ENCODE measurements around the gene ARMH4. TPM values are rescaled to one million over a fixed set of nuclear protein-coding genes. Genes with fewer than 3 reads are reported as not detected.

Gene ARMH4
- total and polyA plus RNA-seq, 7 experiments from 2014 or later, result 1.7 TPM; not detected in 6

- no peaks in the 10 kb centered on the region for H3K36me3 Mint-ChIP-seq
- H3K4me3 Mint-ChIP-seq, result no peak overlapping the region
- POLR2A ChIA-PET, result no interaction called here
- no peaks in the 10 kb centered on the region for H3K9me3 ChIP-seq (ENCODE audit: control insufficient read depth in 2 of 3, low read length in 3 of 3)
- peaks cover 0 to 10% (median 0%) of the 10 kb centered on the region in 7 donors for H3K4me1 Mint-ChIP-seq
- no peak overlapping the region for H3K27ac Mint-ChIP-seq
- H3K27me3 ChIP-seq (ENCODE audit: control insufficient read depth in 2 of 2, insufficient read depth in 2 of 2, low read length in 2 of 2), result no peaks in the 10 kb centered on the region
- intact Hi-C loops (cut with micrococcal nuclease), result no loop called here
- H3K36me3 ChIP-seq (ENCODE audit: control insufficient read depth in 2 of 3, insufficient read depth in 3 of 3, low read length in 3 of 3), result no peaks in the 10 kb centered on the region
- peaks cover 0 to 13% (median 5%) of the 10 kb centered on the region in 5 donors for H3K27me3 Mint-ChIP-seq
- H3K4me1 ChIP-seq (ENCODE audit: control insufficient read depth in 2 of 2, insufficient read depth in 2 of 2, low read length in 2 of 2), result no peaks in the 10 kb centered on the region
- no peak overlapping the region for H3K4me3 ChIP-seq (ENCODE audit: low read length)
- no peak overlapping the region for H3K27ac ChIP-seq (ENCODE audit: low read depth, low read length)
- DNase-seq, result no peak
- CTCF ChIA-PET, result interaction anchor here (0.6 kb wide), 1 partner anchor 112 kb away, joined by 3 read pairs; no protein-coding TSS in a partner anchor
- H3K9me3 Mint-ChIP-seq, result no peaks in the 10 kb centered on the region
- no peak for ATAC-seq
These were observed 13.8 kb downstream of the ARMH4 start for GRCh38 chr14:58138031-58138713.

DNA sequence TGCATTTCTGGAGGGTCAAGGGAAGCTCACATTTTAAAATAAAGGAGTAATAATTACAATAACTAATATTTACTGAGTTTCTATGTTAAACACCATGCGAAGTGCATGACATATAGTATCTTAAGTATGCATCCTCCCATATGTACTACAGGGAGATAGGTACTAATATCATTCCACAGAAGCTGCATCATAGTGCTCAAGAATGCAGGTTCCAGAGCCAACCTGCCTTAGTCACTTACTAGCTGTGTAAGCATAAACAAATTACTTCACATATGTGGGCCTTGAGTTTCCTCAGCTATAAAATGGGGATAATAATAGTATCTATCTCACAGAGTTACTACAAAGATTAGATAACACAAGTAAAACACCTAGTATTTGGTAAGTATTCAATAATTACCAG lies 18.3 kb downstream of the ARMH4 start:
- CTCF ChIA-PET, result interaction anchor here (0.7 kb wide), 1 partner anchor 929 kb away, joined by 4 read pairs; no protein-coding TSS in a partner anchor
- H3K27ac Mint-ChIP-seq, result no peak overlapping the region
- no peak overlapping the region for H3K4me3 ChIP-seq (ENCODE audit: low read length)
- H3K36me3 Mint-ChIP-seq, result no peaks in the 10 kb centered on the region
- no peaks in the 10 kb centered on the region for H3K4me1 ChIP-seq (ENCODE audit: control insufficient read depth in 2 of 2, insufficient read depth in 2 of 2, low read length in 2 of 2)
- no peak overlapping the region for H3K27ac ChIP-seq (ENCODE audit: low read depth, low read length)
- intact Hi-C loops (cut with micrococcal nuclease), result no loop called here
- H3K27me3 ChIP-seq (ENCODE audit: control insufficient read depth in 2 of 2, insufficient read depth in 2 of 2, low read length in 2 of 2), result no peaks in the 10 kb centered on the region
- H3K4me1 Mint-ChIP-seq, result peaks cover 0 to 6% (median 0%) of the 10 kb centered on the region in 7 donors
- H3K36me3 ChIP-seq (ENCODE audit: control insufficient read depth in 2 of 3, insufficient read depth in 3 of 3, low read length in 3 of 3), result no peaks in the 10 kb centered on the region
- no peaks in the 10 kb centered on the region for H3K9me3 ChIP-seq (ENCODE audit: control insufficient read depth in 2 of 3, low read length in 3 of 3)
- POLR2A ChIA-PET, result interaction anchor here (0.6 to 0.7 kb wide), 2 partner anchors 357 to 657 kb away, joined by 3 read pairs; no protein-coding TSS in a partner anchor
- no peaks in the 10 kb centered on the region for H3K9me3 Mint-ChIP-seq
- peaks cover 0 to 16% (median 5%) of the 10 kb centered on the region in 5 donors for H3K27me3 Mint-ChIP-seq
- DNase-seq (no peak), ATAC-seq (no peak)
- no peak overlapping the region for H3K4me3 Mint-ChIP-seq

- Histone ChIP-seq H3K27me3 (ENCODE audit: control insufficient read depth in 2 of 2, insufficient read depth in 2 of 2, low read length in 2 of 2) (no peaks in the 10 kb centered on the region), H3K27ac (ENCODE audit: low read depth, low read length) (no peak overlapping the region), H3K9me3 (ENCODE audit: control insufficient read depth in 2 of 3, low read length in 3 of 3) (no peaks in the 10 kb centered on the region), H3K4me1 (ENCODE audit: control insufficient read depth in 2 of 2, insufficient read depth in 2 of 2, low read length in 2 of 2) (no peaks in the 10 kb centered on the region), H3K4me3 (ENCODE audit: low read length) (no peak overlapping the region), H3K36me3 (ENCODE audit: control insufficient read depth in 2 of 3, insufficient read depth in 3 of 3, low read length in 3 of 3) (no peaks in the 10 kb centered on the region)
- intact Hi-C loops (cut with micrococcal nuclease), result no loop called here
- ChIA-PET POLR2A (interaction anchor here (0.6 kb wide), 1 partner anchor 997 kb away, joined by 4 read pairs; no protein-coding TSS in a partner anchor), CTCF (interaction anchor here (0.7 to 1.1 kb wide), 2 partner anchors 24 to 37 kb away, joined by 3 read pairs; no protein-coding TSS in a partner anchor)
- H3K4me1 Mint-ChIP-seq, result peaks cover 0 to 1% (median 0%) of the 10 kb centered on the region in 7 donors
- no peak overlapping the region for H3K4me3 Mint-ChIP-seq
- peaks cover 0 to under 1% (median 0%) of the 10 kb centered on the region in 5 donors for H3K36me3 Mint-ChIP-seq
- H3K9me3 Mint-ChIP-seq, result peaks cover 0 to 9% (median 1%) of the 10 kb centered on the region in 11 donors
- ATAC-seq (no peak), DNase-seq (no peak)
- H3K27ac Mint-ChIP-seq, result no peak overlapping the region
- H3K27me3 Mint-ChIP-seq, result peaks cover 0 to 12% (median 0%) of the 10 kb centered on the region in 5 donors
These were observed 20.6 kb downstream of the ARMH4 start for GRCh38 chr14:58131386-58131785.

- no peak for ATAC-seq
- H3K36me3 Mint-ChIP-seq, result peaks cover 0 to 9% (median 6%) of the 10 kb centered on the region in 5 donors
- ChIA-PET CTCF (interaction anchor here (0.6 kb wide), 1 partner anchor 270 kb away, joined by 6 read pairs; no protein-coding TSS in a partner anchor), POLR2A (no interaction called here)
- peaks cover 0 to 8% (median 5%) of the 10 kb centered on the region in 5 donors for H3K27me3 Mint-ChIP-seq
- H3K4me1 Mint-ChIP-seq, result peaks cover 0 to 1% (median 0%) of the 10 kb centered on the region in 7 donors
- H3K4me3 ChIP-seq (ENCODE audit: low read length), result no peak overlapping the region
- H3K27me3 ChIP-seq (ENCODE audit: control insufficient read depth in 2 of 2, insufficient read depth in 2 of 2, low read length in 2 of 2), result no peaks in the 10 kb centered on the region
- no peak for DNase-seq
- no peak overlapping the region for H3K27ac Mint-ChIP-seq
- no peaks in the 10 kb centered on the region for H3K36me3 ChIP-seq (ENCODE audit: control insufficient read depth in 2 of 3, insufficient read depth in 3 of 3, low read length in 3 of 3)
- H3K4me1 ChIP-seq (ENCODE audit: control insufficient read depth in 2 of 2, insufficient read depth in 2 of 2, low read length in 2 of 2), result no peaks in the 10 kb centered on the region
- peaks cover 0 to 5% (median 0%) of the 10 kb centered on the region in 3 experiments for H3K9me3 ChIP-seq (ENCODE audit: control insufficient read depth in 2 of 3, low read length in 3 of 3)
- peaks cover 3 to 21% (median 11%) of the 10 kb centered on the region in 11 donors for H3K9me3 Mint-ChIP-seq
- H3K4me3 Mint-ChIP-seq, result no peak overlapping the region
- no peak overlapping the region for H3K27ac ChIP-seq (ENCODE audit: low read depth, low read length)
- intact Hi-C loops (cut with micrococcal nuclease), result no loop called here
These were observed 21.8 kb downstream of the ARMH4 start for GRCh38 chr14:58130116-58130782.

GRCh38 chr14:58129208-58129607 lies 22.8 kb downstream of the ARMH4 start:
- ChIA-PET POLR2A (no interaction called here), CTCF (no interaction called here)
- Mint-ChIP-seq H3K9me3 (peaks cover 3 to 30% (median 11%) of the 10 kb centered on the region in 11 donors), H3K27me3 (peaks cover 0 to 8% (median 4%) of the 10 kb centered on the region in 5 donors), H3K4me3 (no peak overlapping the region), H3K4me1 (peaks cover 0 to 1% (median 0%) of the 10 kb centered on the region in 7 donors), H3K27ac (no peak overlapping the region), H3K36me3 (peaks cover 0 to 10% (median 6%) of the 10 kb centered on the region in 5 donors)
- Histone ChIP-seq H3K4me1 (ENCODE audit: control insufficient read depth in 2 of 2, insufficient read depth in 2 of 2, low read length in 2 of 2) (no peaks in the 10 kb centered on the region), H3K9me3 (ENCODE audit: control insufficient read depth in 2 of 3, low read length in 3 of 3) (peaks cover 0 to 8% (median 0%) of the 10 kb centered on the region in 3 experiments), H3K4me3 (ENCODE audit: low read length) (no peak overlapping the region), H3K36me3 (ENCODE audit: control insufficient read depth in 2 of 3, insufficient read depth in 3 of 3, low read length in 3 of 3) (no peaks in the 10 kb centered on the region), H3K27me3 (ENCODE audit: control insufficient read depth in 2 of 2, insufficient read depth in 2 of 2, low read length in 2 of 2) (no peaks in the 10 kb centered on the region), H3K27ac (ENCODE audit: low read depth, low read length) (no peak overlapping the region)
- DNase-seq, result no peak
- intact Hi-C loops (cut with micrococcal nuclease), result no loop called here
- no peak for ATAC-seq

- Histone ChIP-seq H3K4me1 (ENCODE audit: control insufficient read depth in 2 of 2, insufficient read depth in 2 of 2, low read length in 2 of 2) (no peaks in the 10 kb centered on the region), H3K4me3 (ENCODE audit: low read length) (no peak overlapping the region), H3K27ac (ENCODE audit: low read depth, low read length) (no peak overlapping the region), H3K36me3 (ENCODE audit: control insufficient read depth in 2 of 3, insufficient read depth in 3 of 3, low read length in 3 of 3) (no peaks in the 10 kb centered on the region), H3K27me3 (ENCODE audit: control insufficient read depth in 2 of 2, insufficient read depth in 2 of 2, low read length in 2 of 2) (no peaks in the 10 kb centered on the region), H3K9me3 (ENCODE audit: control insufficient read depth in 2 of 3, low read length in 3 of 3) (peaks cover 0 to 8% (median 0%) of the 10 kb centered on the region in 3 experiments)
- ChIA-PET POLR2A (no interaction called here), CTCF (no interaction called here)
- peaks cover 0 to 13% (median 6%) of the 10 kb centered on the region in 5 donors for H3K36me3 Mint-ChIP-seq
- no peak overlapping the region for H3K27ac Mint-ChIP-seq
- DNase-seq (no peak), ATAC-seq (no peak)
- peaks cover 3 to 32% (median 11%) of the 10 kb centered on the region in 11 donors for H3K9me3 Mint-ChIP-seq
- peaks cover 0 to 8% (median 4%) of the 10 kb centered on the region in 5 donors for H3K27me3 Mint-ChIP-seq
- H3K4me1 Mint-ChIP-seq, result peaks cover 0 to 1% (median 0%) of the 10 kb centered on the region in 7 donors
- no peak overlapping the region for H3K4me3 Mint-ChIP-seq
- intact Hi-C loops (cut with micrococcal nuclease), result no loop called here
These were observed 23.6 kb downstream of the ARMH4 start for GRCh38 chr14:58128416-58128815.

Data from naive thymus-derived CD4-positive, alpha-beta T cell (primary cell).